NCI-H1092 treated with DMSO at 0.1 percent for 48 hours (cell line): ENCODE measurements around the gene NDRG4.

Experiments
- DNase-seq: peaks from one replicate; lab custom pipeline; 2025; lab: John Stamatoyannopoulos, UW

NDRG4 gene

DNA sequence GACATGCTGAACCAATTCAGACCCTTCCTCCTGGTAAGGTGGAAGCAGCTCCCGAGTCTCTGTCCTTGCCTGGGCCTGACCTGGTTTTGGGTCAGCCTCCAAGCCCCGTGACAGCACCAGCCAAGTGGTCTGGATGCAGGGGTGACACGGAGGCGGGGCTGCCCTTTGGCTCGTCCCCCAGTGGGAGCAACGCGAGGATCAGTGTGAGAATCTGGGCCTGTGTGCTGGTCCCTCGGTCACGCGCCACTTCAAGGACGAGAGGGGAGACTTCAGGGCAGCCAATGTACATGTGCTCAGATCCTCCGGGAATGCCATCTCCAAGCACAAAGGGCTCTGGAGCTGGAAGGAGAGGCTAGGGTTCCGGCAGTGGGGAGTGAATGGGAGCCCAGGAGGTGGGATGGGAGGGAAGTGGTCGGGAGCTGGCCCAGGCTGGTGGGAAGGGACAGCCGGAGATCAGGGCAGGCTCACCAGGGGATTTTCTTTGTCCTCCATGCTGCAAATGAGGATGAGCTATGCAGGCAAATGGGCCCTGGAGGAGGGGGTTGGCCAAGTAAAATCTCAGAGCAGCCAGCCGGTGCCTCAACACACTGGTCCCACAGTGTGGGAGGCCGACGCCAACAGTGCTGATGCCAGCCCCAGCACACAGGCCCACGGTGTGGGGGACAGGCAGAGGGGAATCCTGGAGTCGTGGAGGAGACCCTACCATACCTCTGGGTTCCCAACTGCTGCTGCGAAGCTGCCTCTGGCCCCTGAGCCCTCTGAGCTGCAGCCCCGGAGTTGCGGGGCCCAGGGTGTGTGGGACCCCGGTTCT lies 4.2 kb upstream of the NDRG4 start:
- DNase-seq, result peak; percentile 27

DNA sequence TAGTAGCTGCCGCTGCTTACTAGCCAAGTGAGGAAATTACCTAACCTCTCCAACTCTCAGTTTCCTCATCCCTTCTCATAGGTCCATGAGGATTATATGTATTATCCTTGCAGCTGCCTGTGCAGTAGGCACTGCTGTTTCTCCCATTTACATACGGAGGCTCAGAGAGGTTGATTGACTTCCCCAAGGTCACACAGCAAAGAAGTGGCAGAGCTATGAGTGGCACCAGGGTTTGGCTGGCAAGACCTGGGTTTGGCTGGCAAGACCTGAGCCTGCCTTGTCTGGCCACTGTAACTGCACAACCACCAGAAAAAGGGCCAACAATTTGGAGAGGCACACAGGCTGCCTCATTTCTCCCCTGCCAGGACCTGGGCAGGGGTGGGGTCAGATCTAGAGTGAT lies 2.5 kb upstream of the NDRG4 start:
- DNase-seq, result no peak

DNA sequence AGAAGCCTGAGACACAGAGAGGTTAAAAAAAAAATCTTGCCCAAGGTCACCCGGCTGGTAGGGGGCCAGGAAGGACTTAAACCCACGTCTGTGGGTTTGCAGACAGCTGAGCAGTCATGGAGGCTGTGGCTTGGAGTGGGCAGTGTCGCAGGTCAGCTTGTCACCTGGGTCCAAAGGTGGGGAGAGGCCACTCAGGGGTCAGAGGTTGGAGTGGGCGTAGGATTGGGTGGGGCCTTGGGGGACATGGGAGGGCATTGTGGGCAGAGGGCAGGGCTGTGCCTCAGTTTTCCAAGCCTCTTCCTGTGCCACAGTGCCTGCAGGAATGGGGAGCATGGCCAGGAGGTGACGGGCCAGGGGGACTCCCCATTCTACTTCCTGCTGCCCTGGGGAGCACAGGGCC lies 2.0 kb upstream of the NDRG4 start:
- DNase-seq, result no peak

DNA sequence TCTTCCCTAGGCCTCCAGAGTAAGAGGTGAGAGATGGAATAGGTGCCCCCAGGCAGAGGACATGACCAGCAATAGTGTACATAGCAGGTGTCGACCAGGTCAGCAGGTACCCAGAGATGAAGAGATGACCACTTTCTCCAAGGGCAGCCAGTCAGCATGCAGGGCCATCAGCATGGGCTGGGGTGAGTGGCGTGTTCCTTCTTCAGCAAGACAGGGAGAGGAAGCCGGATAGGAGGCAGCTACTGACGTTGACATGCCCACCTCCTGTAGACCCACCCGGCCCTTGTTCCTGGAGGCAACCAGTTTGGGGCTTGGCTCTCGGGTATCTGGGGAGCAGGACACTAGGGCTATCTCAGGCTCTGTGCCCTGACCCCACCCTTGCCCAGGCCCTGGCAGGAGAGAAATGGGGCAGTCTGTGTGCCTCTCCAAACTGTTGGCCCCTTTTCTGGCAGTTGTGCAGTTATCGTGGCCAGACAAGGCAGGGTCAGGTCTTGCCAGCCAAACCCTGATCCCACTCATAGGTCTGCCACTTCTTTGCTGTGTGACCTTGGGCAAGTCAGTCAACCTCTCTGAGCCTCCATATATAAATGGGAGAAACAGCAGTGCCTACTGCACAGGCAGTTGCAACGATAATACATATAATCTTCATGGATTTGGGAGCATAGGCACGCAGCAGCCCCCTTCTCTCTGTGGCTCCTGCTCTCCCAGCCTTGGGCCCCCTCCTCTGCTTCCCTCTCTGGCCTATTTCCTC lies 1.4 kb upstream of the NDRG4 start:
- DNase-seq, result no peak

DNA sequence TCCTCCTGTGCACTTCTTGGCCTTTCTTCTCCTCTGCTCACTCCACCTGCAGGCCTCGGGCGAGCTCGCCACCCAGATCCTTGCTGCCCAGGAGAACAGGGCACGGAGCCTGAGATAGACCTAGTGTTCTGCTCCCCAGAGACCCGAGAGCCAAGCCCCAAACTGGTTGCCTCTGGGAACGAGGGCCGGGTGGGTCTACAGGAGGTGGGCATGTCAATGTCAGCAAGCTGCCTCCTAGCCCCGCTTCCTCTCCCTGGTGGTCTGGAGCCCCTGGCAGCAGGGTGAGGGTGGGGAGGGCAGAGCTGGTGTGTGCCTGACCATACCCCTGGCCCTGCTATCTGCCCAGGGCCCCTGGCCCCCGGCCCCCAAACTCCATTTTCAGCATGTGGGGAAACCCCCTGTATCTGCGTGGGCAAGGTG lies 841 bp upstream of the NDRG4 start:
- no peak for DNase-seq

DNA sequence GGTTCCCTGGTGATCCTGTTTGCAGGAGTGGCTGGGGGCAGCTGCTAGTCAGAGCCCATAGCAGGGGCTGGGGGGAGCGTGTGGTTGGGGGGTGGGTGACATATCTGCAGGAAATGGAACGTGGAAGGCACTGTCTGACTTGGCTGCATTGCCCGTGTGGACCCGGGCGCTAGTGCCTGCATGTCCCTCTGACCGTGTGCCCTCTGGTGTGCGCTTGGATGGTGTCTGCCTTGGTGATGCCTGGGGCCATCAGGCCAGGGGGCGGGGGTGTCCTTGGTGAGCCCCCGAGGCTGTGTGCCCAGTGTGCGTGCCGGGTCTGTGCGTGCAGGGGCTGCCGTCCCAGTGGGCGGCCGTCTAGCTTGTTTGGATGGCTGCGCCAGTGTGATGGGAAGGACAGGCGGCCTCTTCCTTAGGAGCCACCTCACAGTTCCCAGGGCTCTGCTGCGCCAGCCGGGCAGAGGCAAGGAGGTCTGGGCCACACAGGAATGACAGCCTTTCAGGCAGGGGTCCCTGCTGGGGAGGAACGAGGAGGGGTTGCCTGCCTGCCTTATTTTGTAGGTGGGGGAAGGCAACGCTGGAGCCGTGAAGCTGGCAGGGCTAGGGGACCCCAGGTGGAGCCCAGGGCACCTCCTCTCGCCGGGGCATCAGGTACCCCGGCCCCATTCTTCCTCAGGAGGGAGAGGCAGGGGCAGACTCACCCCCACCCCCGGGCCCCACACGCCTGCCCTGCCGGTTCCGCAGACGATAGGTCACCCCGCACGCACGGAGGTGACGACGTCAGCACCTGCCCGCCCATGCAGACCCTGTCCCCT lies 693 bp downstream of the NDRG4 start:
- DNase-seq, result peak; percentile 20

DNA sequence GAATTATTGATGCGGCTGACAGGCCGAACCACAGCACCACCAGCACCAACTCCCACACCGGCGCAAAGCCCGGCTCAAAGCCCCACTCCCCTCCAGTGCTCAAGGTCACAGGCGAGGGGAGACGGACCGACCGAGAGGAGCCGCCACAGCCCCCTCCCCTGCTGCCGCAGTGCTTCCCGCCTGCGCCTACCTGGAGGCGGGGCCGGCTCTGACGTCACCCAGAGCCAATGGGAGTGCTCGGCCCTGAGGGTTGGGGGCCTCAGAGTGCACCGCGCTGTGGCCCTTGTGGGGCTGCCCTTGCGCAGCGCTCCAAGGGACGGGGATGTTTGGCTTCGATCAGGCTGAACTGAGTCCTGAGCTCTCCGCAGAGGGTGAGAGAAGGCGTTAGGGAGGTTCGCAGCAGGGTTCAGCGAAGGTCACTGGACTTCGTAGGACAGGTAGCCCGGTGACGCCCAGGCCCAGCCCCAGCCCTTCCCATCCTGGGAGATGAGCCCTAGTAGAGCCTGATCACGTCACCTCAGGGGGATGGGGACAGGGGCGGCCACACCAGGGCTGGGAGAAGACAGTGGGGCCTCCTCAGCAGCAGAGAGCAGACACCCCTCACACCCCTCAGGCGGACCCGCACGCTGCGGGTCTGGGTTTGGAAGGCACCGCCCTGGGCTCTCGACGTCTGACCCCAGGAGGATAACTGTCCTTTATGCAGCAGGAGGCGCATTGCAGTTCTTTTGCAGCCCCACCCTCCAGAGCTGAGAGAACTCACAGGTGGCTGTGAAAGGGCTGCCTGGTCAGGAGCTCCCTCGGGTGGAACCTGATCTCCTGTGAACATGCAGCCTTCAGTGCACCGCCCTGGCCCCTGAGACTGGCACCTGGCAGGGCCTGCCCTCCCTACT lies 1.5 kb downstream of the NDRG4 start:
- DNase-seq, result no peak

DNA sequence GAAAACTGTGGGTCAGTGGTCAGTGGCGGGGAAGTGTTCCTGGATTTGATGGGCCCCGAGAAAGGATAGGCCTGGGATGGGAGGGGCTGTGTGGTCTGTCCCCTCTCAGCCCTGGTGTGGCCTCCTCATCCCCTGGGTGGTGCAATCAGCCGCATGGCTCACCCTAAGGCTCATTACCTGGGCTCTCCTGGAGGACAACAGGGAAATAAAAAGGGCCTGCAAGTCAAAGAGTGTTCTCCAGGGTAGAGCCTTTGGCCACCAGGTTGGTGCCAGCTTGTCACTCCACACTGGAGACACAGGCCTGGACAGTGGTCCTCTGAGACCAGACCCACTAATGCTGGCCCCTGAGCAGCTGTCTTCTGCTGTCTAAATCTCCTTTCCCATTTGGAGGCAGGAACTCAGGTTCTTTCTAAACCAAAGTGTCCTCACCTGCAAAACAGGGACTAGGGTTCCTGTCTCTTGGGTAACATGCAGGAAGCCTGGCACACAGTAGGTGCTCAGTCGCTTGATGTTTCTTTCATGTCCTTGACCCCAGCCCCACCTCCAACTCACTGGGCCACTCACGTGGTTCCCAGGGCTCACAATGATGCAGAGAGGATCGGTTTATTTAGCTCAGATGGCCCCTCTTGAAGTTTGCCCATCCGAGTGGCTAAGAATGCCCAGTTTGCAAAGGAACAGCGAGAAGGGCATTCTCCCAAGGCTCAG lies 2.4 kb downstream of the NDRG4 start:
- DNase-seq, result no peak

DNA sequence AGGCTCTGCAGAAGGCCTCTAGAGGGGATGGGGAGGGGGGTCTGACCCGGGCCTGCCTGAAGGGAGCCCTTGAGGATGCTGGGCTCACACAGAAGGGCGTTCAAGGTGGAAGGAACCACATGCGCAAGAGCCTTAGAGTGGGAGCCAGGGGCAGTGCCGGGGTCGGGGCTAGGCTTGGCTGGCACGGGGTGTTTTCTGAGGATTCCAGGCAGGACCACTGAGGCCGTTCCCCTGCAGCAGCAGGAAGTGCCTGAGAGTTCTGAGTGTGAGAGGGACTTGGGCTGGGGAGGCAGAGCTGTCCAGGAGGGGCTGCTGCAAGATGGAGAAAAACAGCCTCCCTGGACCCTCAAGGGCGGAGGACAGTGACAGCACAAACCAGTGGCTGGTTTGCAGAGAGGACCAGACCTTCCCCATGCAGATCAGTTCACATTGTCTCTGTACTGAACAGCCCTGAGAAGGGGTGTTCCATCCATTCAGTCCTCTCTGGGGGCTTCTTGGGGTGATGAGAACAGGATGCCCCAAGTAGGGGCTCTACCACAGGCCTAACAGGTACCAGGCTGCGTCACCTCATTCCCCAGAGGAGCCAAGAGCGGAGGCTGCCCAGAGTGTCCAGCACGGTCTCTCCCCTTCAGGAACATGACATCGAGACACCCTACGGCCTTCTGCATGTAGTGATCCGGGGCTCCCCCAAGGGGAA lies 3.4 kb downstream of the NDRG4 start:
- DNase-seq, result no peak

DNA sequence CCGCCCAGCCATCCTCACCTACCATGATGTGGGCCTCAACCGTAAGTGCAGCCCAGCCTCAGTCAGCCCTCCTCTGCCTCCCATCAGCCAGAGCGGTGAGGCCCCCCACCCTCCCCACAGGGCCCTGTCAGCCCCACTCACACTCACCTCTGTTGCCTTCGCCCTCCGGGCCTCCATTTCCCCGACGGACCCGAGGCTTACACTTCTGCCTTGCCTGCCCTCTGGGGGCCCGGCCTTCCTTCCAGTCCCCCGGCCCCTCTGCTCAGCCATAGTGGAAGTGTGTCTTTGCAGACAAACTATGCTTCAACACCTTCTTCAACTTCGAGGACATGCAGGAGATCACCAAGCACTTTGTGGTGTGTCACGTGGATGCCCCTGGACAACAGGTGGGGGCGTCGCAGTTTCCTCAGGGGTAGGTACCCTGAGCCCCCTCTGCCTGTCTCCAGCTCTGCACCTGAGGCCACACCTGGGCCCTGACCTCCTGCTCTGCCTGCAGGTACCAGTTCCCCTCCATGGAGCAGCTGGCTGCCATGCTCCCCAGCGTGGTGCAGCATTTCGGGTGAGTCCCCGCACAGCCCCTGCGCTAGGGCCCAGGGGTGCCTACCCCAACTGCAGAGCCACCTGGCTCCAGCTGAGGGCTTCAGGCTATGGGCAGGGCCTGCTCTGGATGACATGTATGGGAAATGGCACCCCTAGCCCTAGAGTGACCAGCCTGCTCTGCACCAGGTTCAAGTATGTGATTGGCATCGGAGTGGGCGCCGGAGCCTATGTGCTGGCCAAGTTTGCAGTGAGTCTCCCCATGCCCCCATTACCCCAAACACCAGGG lies 4.1 kb downstream of the NDRG4 start:
- DNase-seq, result no peak

DNA sequence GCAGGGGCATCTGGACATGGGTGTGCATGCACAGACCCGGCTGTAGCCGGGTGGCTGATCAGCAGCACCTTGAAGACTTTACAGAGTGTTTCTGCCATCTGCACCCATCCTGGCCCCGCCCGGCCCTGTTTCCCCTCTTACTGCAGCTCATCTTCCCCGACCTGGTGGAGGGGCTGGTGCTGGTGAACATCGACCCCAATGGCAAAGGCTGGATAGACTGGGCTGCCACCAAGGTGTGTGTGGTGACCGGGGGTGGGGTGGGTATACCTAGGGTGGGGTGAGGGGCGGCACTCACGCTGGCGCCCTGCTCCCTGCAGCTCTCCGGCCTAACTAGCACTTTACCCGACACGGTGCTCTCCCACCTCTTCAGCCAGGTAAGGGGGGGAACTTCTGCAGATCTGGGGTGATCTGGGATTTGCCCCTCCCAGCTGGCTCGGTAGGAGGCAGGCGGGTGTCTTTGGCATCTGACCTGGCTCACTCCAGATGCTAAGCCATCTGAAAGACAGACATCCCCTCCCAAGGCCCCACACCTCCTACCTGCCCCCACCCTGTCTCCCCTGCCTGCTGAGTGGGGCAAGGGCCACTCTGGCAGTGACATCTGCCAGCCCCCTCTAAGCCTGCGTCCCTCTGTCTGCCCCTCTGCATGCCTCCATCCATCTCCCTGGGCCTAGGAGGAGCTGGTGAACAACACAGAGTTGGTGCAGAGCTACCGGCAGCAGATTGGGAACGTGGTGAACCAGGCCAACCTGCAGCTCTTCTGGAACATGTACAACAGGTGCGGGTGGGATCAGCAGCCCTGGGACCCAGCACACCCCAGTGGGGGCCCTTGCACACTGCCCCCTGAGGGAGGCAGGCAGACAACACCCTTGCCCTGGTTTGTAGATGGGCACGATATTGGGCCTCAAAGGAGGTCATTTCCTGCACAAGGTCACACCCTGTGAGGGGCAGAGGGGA lies 6.6 kb downstream of the NDRG4 start:
- DNase-seq, result no peak

DNA sequence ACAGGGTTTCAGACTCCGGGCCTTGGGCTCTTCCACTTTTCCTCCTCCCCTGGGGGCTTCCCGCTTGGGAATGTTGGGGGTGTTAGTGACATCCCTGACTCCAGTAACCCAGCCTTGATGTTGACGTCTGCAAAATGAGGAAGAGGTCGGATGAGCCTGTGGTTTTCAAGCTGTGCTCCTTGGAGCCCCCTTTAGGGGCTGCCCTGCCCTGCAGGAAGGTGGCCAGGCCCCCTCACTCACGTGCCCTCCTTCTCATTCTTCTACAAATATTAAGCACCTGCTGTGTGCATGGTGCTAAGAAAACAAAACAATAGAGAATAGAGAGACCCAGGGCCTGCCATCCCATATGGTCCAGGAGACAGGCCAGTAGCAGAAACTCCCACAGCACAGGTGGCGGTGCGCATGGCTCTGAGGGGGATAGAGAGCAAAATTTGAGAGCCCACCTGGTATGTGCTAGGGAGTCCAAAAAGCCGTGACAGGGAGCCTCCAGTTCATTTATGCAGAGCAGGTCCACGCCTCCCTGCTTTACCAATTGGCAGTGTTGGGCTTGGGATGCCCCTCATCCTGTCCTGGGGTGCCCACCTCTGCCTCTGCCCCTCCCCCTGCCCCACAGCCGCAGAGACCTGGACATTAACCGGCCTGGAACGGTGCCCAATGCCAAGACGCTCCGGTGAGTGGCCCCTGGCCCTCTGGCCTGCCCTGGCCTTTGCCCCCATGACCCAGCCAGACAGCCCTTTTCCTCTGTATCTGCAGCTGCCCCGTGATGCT lies 7.4 kb downstream of the NDRG4 start:
- no peak for DNase-seq

DNA sequence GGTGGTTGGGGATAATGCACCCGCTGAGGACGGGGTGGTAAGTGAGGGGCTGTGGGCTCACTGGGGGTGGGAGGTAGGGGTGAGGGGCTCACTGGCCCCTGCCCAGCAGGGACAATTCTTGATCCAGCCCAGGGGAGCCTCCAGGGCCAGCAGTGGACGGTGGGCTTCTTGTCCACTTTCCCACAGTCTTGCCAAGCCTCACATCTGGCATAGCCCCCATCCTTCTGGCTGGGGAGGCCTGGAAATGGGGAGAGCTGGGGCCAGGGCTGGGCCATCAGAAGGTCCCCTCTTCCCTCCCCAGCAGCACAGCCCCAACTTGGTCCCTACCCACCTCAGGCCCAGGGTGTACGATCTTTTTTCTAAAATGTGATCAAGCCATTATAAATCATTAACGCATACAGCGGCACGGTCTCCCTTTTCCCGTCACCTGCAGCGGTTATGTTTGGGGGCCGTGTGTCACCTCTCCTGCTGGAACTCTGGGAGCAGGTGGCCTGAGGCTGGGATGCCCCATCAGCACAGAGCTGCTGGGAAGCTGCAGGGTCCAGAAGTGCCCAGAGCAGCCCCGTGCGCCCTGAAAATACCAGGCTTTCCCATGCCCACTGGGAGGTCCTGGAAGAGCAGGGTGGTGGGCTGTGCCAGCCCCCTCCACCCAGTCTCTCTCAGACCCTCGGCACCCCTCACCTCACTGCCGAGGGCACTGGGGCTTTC lies 8.2 kb downstream of the NDRG4 start:
- no peak for DNase-seq

DNA sequence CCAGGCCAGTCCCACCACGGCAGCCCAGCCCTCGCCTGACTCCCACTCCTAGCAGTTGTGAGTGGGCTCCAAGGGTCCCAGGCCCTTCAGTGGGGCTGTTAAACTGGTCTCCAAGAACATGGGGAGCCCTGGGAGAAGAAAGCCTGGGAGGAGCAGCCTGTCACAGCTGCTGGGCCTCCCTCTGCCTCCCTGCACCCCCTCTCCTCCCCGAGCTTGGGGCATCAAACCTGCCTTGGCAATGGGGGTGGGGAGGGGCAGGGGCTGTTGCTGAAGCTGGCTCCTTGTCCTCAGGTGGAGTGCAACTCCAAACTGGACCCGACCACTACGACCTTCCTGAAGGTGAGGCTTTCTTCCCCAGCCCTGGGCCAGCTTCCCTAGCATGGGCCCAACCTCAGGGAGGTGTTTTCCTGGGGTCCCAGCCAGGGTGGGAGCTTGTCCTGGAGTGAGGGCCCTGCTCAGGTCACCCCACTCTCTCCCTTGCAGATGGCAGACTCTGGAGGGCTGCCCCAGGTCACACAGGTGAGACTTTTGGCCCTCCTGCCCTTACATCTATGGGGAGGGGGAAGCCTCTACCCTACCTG lies 8.8 kb downstream of the NDRG4 start:
- no peak for DNase-seq

DNA sequence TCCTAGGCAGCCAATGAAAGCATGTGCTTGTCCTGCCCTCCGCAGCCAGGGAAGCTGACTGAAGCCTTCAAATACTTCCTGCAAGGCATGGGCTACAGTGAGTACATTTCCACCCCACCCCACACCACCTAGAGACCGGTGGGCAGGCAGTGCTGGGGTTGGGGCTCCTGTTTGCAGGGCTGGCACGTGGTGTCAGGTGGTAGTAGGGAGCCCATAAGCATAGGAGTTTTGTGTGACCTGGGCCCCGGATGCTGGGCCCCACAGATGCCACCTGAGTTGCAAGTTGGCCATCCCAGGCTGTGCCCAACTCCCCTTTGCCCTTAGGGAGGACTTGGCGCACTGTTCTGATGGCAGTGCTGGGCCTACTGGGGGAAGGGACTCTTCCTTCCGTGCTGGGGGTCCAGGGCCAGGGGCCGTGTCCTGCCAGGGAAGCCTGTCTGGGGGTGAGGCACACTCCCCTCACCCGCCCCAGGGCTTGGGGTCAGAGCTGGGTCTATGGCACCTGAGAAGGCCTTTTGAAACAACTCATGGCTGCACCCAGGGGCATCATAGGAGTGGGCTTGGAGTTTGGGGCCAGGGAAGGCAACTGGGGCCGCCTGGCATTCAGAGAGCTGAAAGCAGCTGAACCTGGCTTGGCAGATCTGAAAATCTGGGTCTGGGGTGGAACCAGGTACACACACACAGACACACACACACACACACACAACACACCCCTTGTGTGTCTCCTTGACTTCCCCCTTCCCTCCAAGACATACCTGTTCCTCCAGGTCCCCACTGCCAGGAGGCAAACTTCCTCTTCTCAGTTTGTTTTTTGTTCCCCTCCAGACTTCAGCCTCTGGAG lies 9.5 kb downstream of the NDRG4 start:
- no peak for DNase-seq
